Measurements from ENCODE around the gene ABHD2.
"Not testable (repeated sequence)": the region's sequence is repeated elsewhere in the genome, so short reads cannot be mapped to it uniquely, and the experiment has no call there.

ABHD2 gene

DNA sequence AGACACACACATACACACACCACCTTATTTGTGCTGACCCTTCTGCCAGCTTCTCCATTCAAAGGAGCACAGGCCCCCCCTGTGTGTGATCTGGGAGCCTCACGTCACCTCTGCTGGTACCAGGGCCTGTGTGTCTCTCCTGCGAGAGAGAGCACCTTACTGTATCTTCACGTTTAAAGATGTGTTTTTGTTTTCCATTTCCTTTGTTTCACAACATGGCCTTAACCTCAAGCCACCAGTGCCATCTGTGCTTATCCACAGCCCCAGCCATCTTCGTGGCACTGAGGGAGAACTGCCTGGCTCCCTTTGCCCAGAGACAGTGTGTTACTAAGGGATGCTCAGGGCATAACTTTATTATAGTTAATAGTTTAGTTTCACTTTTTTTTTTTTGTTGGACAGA lies 52.3 kb downstream of the ABHD2 start:
- Mint-ChIP-seq H3K4me3 (no peak overlapping the region), H3K27ac (peak overlapping the region; percentile 56 to 90 (median 69)), H3K4me1 (peaks cover 69% of the 10 kb centered on the region), H3K36me3 (ENCODE audit: low read depth) (peaks cover 5% of the 10 kb centered on the region), H3K27me3 (ENCODE audit: low read depth) (no peaks in the 10 kb centered on the region), H3K9me3 (no peaks in the 10 kb centered on the region)
- TF ChIP-seq, protein P1, sequence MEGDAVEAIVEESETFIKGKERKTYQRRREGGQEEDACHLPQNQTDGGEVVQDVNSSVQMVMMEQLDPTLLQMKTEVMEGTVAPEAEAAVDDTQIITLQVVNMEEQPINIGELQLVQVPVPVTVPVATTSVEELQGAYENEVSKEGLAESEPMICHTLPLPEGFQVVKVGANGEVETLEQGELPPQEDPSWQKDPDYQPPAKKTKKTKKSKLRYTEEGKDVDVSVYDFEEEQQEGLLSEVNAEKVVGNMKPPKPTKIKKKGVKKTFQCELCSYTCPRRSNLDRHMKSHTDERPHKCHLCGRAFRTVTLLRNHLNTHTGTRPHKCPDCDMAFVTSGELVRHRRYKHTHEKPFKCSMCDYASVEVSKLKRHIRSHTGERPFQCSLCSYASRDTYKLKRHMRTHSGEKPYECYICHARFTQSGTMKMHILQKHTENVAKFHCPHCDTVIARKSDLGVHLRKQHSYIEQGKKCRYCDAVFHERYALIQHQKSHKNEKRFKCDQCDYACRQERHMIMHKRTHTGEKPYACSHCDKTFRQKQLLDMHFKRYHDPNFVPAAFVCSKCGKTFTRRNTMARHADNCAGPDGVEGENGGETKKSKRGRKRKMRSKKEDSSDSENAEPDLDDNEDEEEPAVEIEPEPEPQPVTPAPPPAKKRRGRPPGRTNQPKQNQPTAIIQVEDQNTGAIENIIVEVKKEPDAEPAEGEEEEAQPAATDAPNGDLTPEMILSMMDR (IDR thresholded peaks at IDR 0.05; ENCODE audit: unreplicated experiment in 3 of 3): no peak

- H3K27ac Mint-ChIP-seq: peak overlapping the region in 1 of 3 experiments; percentile 98
- H3K27me3 Mint-ChIP-seq (ENCODE audit: low read depth); H3K36me3 Mint-ChIP-seq (ENCODE audit: low read depth); H3K4me3 Mint-ChIP-seq; H3K9me3 Mint-ChIP-seq: not testable (repeated sequence)
- H3K4me1 Mint-ChIP-seq: peaks cover 73% of the 10 kb centered on the region
These were observed 52.9 kb downstream of the ABHD2 start for GRCh38 chr15:89141159-89141558.

DNA sequence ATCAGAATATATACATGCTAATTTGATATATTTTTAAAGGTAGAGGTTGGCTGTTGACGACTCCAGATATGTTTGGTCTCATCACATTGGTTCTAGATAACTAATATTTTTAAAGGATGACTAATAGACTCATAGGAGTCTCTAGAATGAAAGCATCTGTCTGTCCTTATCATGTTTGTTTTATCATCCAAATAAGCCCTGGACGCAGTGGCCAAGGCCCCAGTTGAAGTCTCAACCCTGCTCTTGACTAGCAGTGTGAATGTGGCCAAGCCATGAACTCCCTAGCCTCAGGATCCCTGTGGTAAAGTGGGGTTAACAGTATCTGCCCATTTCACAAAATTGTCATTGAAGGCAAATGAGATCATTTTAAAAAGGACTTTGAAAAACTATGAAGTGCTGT lies 53.6 kb downstream of the ABHD2 start:
- TF ChIP-seq, protein P1 (IDR thresholded peaks at IDR 0.05; ENCODE audit: unreplicated experiment in 3 of 3): no peak
- Mint-ChIP-seq H3K4me3 (no peak overlapping the region), H3K27ac (peak overlapping the region; percentile 93 to 98 (median 98)), H3K9me3 (no peaks in the 10 kb centered on the region), H3K36me3 (ENCODE audit: low read depth) (peaks cover 4% of the 10 kb centered on the region), H3K4me1 (peaks cover 72% of the 10 kb centered on the region), H3K27me3 (ENCODE audit: low read depth) (no peaks in the 10 kb centered on the region)

DNA sequence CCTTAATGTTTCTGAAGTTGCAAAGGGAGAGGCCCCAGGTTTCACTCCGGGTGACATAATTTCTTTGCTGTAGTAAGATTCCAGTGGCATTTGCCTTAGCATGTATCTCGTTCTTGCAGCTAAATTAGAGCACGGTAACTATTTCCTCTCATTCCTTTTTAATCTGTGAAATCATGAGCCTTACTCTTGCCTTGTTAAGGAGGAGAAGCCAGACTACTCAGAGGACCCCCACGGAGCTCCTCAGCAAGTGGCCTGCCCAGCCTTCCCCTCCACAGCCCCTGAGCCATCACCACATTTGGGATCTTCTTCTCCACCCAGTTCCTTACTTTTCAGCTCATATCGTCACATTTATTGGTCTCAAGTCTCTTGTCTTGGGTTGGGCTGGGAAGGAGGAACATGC lies 54.2 kb downstream of the ABHD2 start:
- no peaks in the 10 kb centered on the region for H3K27me3 Mint-ChIP-seq (ENCODE audit: low read depth)
- TF ChIP-seq, protein P1 (IDR thresholded peaks at IDR 0.05; ENCODE audit: unreplicated experiment in 3 of 3): no peak
- no peaks in the 10 kb centered on the region for H3K9me3 Mint-ChIP-seq
- peaks cover 67% of the 10 kb centered on the region for H3K4me1 Mint-ChIP-seq
- peaks cover 4% of the 10 kb centered on the region for H3K36me3 Mint-ChIP-seq (ENCODE audit: low read depth)
- peak overlapping the region in 1 of 3 experiments; percentile 17 for H3K4me3 Mint-ChIP-seq
- peak overlapping the region; percentile 93 to 98 (median 98) for H3K27ac Mint-ChIP-seq

- Mint-ChIP-seq H3K36me3 (ENCODE audit: low read depth) (peaks cover 4% of the 10 kb centered on the region), H3K9me3 (no peaks in the 10 kb centered on the region), H3K27me3 (ENCODE audit: low read depth) (no peaks in the 10 kb centered on the region), H3K4me1 (peaks cover 56% of the 10 kb centered on the region), H3K27ac (peak overlapping the region; percentile 93 to 98 (median 95)), H3K4me3 (no peak overlapping the region)
- TF ChIP-seq, protein P1 (IDR thresholded peaks at IDR 0.05; ENCODE audit: unreplicated experiment in 3 of 3): no peak
These were observed 55.4 kb downstream of the ABHD2 start for GRCh38 chr15:89143503-89144162.

DNA sequence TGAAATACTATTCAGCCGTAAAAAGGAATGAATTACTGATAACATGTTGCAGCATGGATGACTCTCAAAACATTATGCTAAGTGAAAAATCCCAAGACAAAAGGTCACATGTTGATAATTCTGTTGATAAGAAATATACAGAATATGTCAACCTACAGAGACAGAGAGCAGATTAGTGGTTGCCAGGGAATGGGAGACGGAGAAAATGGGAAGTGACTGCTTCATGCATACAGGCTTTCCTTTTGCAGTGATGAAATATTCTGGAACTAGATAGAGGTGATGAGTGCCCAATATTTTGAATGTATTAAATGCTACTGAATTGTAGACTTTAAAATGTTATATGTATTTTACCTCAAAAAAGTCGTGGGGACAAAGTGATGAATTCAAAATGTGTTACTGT lies 56.2 kb downstream of the ABHD2 start:
- H3K27me3 Mint-ChIP-seq (ENCODE audit: low read depth): no peaks in the 10 kb centered on the region
- no peak overlapping the region for H3K4me3 Mint-ChIP-seq
- H3K36me3 Mint-ChIP-seq (ENCODE audit: low read depth): peaks cover 4% of the 10 kb centered on the region
- H3K9me3 Mint-ChIP-seq: no peaks in the 10 kb centered on the region
- peak overlapping the region; percentile 93 to 98 (median 95) for H3K27ac Mint-ChIP-seq
- TF ChIP-seq, protein P1 (IDR thresholded peaks at IDR 0.05; ENCODE audit: unreplicated experiment in 3 of 3): no peak
- peaks cover 58% of the 10 kb centered on the region for H3K4me1 Mint-ChIP-seq
